GM19099 (cell line): ENCODE data around the gene KCNK10.

ENCODE experiments used
- POLR2A ChIP-seq: IDR thresholded peaks from 3 replicates; pipeline ENCODE4 v1.6.1; 2011; ENCODE audit warnings: low read depth; ENCODE audit not compliant: insufficient read length; ENCODE audit errors: extremely low read depth

KCNK10 gene

GRCh38 chr14:88231603-88232002 lies 91.5 kb downstream of the KCNK10 start:
- TF ChIP-seq POLR2A: no peak

- TF ChIP-seq POLR2A: no peak
Observed at GRCh38 chr14:88229428-88229827, 93.6 kb downstream of the KCNK10 start.

GRCh38 chr14:88228522-88229236 lies 94.4 kb downstream of the KCNK10 start:
- no peak for TF ChIP-seq POLR2A

DNA sequence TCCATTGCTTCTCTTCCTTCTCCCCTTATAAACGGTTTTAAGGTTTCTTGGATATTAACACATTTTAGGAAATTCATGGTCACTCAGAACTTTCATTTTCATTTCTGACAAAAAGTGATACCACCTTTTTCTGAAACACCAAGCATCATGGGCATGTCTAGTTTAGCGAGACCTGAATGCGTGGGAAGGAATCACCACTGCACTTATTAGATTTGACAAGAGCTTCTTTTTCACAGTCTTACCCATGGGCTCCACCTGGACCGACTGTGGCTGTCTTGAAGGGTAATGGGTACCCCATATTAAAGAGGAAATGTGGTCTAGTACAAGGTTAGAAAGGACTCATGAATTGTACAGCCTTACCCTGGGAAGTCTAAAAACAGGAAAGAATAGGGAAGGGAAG lies 95.4 kb downstream of the KCNK10 start:
- no peak for TF ChIP-seq POLR2A

GRCh38 chr14:88225721-88226120 lies 97.3 kb downstream of the KCNK10 start:
- TF ChIP-seq POLR2A: no peak

DNA sequence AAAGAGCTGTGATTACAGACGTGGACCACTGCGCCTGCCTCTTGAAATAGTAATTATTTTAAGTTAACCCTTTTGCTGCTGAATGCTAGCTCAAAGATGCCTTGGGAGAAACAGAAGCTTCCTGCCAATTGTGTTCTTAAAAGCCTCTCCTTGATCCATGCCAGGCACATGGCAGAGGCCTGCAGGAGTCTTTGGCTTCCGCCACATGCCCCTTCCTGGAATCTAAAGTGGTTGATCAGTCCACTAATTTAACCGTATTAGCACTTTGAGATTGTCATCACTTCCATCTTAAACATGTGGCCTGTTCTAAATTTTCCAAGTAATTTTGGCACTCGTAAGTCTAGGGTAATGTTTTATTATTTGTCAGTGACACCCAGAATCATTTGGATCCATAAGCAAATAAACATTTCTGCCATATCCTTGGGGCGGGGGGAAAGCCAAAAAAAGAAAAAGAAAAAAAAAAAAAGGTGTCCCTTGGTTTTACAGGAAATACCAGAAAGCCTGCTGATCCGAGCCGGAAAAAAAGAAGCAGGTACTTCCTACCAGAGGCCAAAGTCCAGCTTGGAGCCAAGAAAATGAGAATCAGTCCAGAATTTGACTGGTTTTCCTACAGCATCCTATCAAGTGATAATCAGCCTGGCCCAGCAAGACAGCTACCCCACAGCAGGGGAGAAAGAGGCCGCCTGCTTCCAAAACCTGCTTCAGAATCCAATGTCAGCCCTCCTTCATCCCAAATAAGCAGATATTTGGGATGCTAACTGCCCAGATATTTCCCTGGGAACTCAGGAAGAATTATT lies 104.8 kb downstream of the KCNK10 start:
- TF ChIP-seq POLR2A: no peak

DNA sequence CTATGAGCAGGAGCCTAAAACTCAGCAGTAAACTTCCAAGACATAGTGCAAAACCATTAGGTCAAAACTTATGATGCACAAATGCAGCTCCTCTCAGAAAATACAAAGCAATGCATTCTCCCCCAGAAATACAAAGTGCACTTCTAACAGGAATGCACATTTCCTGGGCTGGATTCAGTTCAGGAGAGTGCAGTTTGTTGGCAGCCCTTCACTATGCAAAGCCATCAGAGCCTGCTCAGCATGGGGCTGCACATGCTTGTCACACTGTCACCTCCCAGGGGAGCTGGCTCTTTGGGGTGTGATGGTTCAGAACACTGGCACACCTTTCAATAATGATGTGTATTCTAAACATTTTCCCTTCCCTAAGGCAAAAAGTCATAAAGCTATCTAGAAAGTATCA lies 110.4 kb downstream of the KCNK10 start:
- TF ChIP-seq POLR2A: no peak

DNA sequence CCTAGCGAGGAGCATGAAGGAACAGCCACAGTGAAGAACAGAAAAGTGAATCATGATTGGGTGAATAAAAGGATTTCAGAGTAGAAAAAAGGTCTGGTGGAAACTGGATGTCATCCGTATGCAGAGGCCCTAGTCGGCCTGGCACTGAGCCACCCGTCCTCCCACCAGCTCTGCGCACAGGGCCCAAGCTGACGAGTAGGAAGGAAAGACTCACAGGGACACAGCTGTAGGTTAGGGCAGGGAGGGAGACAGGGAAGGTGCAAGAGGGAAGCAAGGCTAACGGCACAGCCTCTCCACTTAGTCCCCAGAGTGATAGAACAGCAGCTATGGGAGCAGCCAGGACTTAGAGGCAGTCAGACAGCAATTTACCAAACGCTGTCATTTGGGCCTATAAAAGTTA lies 112.6 kb downstream of the KCNK10 start:
- no peak for TF ChIP-seq POLR2A

DNA sequence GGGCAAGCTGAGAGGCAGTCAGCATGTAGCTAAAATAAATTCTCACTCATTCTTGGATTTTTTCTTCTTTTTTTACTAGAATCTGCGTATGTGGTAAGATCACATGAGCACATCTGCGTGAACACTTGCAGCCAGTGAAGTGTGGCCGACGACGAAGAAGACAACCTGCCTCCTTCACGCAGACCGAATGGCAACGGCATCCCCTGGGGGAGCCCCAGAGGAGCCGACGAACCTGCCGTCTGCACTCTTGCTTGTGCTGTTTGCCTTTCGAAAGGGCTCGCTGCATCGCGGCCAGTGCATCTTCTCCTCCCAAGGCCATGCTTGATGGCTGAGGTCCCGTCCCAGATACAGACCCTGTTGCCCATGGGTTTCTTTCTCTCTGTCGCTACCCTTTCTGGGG lies 113.8 kb downstream of the KCNK10 start:
- TF ChIP-seq POLR2A: no peak

DNA sequence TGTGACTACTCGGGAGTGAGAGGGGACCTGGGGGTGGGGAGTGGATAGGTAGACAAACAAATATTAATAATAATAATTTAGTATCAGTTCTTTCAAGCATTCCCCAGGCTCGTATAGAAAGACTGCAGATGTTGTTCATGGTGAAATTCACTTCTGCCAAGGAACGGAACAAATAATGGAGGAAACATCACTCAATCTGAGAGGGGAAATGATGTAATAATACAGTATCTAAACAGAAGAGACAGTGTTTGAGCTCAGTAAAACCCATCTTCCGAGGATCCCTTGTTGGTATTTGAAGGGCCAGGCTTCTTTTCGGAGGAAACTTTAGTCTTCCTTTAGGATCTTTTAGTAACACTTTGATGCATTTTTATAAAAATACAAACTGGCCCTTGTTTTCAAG lies 114.2 kb downstream of the KCNK10 start:
- no peak for TF ChIP-seq POLR2A

- no peak for TF ChIP-seq POLR2A
Observed at GRCh38 chr14:88204221-88204620, 118.8 kb downstream of the KCNK10 start.

- TF ChIP-seq POLR2A: no peak
Observed at GRCh38 chr14:88203291-88203690, 119.8 kb downstream of the KCNK10 start.

GRCh38 chr14:88202286-88202685 lies 120.8 kb downstream of the KCNK10 start:
- TF ChIP-seq POLR2A: no peak

GRCh38 chr14:88201851-88202250 lies 121.2 kb downstream of the KCNK10 start:
- TF ChIP-seq POLR2A: no peak

GRCh38 chr14:88199882-88200281 lies 123.2 kb downstream of the KCNK10 start:
- no peak for TF ChIP-seq POLR2A

- no peak for TF ChIP-seq POLR2A
Observed at GRCh38 chr14:88198446-88198845, 124.6 kb downstream of the KCNK10 start.

GRCh38 chr14:88196925-88197324 lies 126.1 kb downstream of the KCNK10 start:
- no peak for TF ChIP-seq POLR2A
